Gastroesophageal sphincter (tissue), 4 donors: ENCODE measurements around the gene LLGL1. TPM values are rescaled to one million over a fixed set of nuclear protein-coding genes. Genes with fewer than 3 reads are reported as not detected.

Source experiments
- ATAC-seq: fragments of 150-250 bp; one replicate; pipeline ENCODE4 v1.9.1; 2016; ENCODE audit warnings: mild to moderate bottlenecking, moderate library complexity
- H3K27ac ChIP-seq, 4 donors: fragments of 200-600 bp; sonication (generic) in 3 of 4; 1 replicate in 3 of 4; 2 replicates in 1 of 4; pipeline ENCODE4 v1.5.1; 2016 to 2019
- H3K27me3 ChIP-seq: fragments of 200-600 bp; sonication (generic); one replicate; pipeline ENCODE4 v1.5.1; 2019
- H3K36me3 ChIP-seq, 2 donors: fragments of 200-600 bp; sonication (generic); one replicate each; pipeline ENCODE4 v1.5.1; 2019; ENCODE audit warnings: control low read depth in 1 of 2
- H3K4me1 ChIP-seq, 3 donors: fragments of 200-600 bp; sonication (generic); 1 replicate in 2 of 3; 2 replicates in 1 of 3; pipeline ENCODE4 v1.5.1; 2016 to 2019; ENCODE audit warnings: control low read depth in 2 of 3
- H3K4me3 ChIP-seq, 2 donors: fragments of 200-600 bp; sonication (generic); one replicate each; pipeline ENCODE4 v1.5.1; 2019; ENCODE audit warnings: mild to moderate bottlenecking in 1 of 2, moderate library complexity in 1 of 2
- H3K9me3 ChIP-seq, 3 donors: fragments of 200-600 bp; sonication (generic); one replicate each; pipeline ENCODE4 v1.5.1; 2017 to 2019; ENCODE audit warnings: control low read depth in 2 of 3
- EP300 ChIP-seq: sonication (generic); formaldehyde crosslinking; IDR thresholded peaks from one replicate; pipeline ENCODE4 v1.6.1; 2017; ENCODE audit warnings: antibody characterized with exemption, mild to moderate bottlenecking
- POLR2A ChIP-seq, 2 donors: fragments of 450-650 bp; IDR thresholded peaks; one replicate each; pipeline ENCODE4 v1.6.1; 2017; ENCODE audit warnings: antibody characterized with exemption in 2 of 2, mild to moderate bottlenecking in 2 of 2, moderate library complexity in 1 of 2
- POLR2AphosphoS5 ChIP-seq: sonication (generic); formaldehyde crosslinking; IDR thresholded peaks from one replicate; pipeline ENCODE4 v1.6.1; 2017; ENCODE audit warnings: antibody characterized with exemption
- WGBS, 2 donors: methylation state at CpG; one replicate each; pipeline ENCODE4 v1.1.5; 2018; ENCODE audit warnings: low coverage in 1 of 2; 5-methylcytosine and 5-hydroxymethylcytosine counted together
- total RNA-seq, 4 donors: library from RNA; depleted of rRNA; stranded (reverse); fragments of >200 nt; gene quantifications; one replicate each; pipeline ENCODE4 v1.1.0, GENCODE V29; 2016
- TF ChIP-seq, protein P1 (sequence below), 4 experiments: fragments of 200-600 bp in 2 of 4; fragments of 450-650 bp in 2 of 4; sonication (generic) in 1 of 4; IDR thresholded peaks; one replicate each; pipeline ENCODE4 v1.5.1; 2017 to 2019; ENCODE audit warnings: antibody characterized with exemption in 4 of 4, mild to moderate bottlenecking in 2 of 4, moderate library complexity in 2 of 4

Gene LLGL1
- total RNA-seq, 4 donors from 2014 or later = 16.7 to 31.7 (median 22.1) TPM

DNA sequence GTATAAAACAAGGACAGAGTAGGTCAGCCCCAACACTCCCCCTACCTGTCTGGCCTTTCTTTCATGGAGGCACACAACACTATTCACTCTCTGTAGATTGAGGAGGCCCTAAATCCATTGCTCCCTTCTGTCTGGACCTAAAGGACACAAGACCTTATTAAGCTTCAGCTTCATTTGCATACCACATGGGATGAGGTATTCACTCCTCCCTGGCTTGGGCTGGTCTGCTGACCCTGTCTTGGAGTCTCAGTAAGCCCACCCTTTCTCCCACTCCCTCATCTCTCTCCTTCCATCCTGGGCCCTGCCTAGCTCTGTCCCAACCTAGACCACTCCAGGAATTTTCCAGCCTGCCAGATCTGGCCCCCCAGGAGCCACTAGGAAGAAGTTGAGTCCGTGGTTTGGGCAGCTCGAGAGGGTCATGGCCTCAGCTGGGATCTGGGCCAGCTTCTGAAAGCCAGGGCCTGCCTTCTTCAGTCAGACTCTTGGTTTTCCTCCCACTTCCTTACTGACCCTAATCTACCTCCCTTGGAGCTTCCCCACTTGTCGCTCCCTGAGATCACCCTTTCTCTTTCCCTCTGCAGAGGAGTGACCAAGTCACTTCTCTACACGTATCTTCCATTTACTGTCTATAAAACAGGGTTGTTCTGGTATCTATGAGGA, 6.5 kb upstream of the LLGL1 start:
- Histone ChIP-seq H3K9me3 (no peaks in the 10 kb centered on the region), H3K27ac (peak overlapping the region in 1 of 4 donors; percentile 1), H3K4me1 (peaks cover 0 to 13% (median 6%) of the 10 kb centered on the region in 3 donors), H3K36me3 (no peaks in the 10 kb centered on the region), H3K4me3 (no peak overlapping the region), H3K27me3 (no peaks in the 10 kb centered on the region)
- 6 to 29% methylated on average over 4 of the region's 4 CpGs for WGBS, 2 donors
- no peak for TF ChIP-seq POLR2AphosphoS5
- ATAC-seq = no peak

- TF ChIP-seq, protein P1, sequence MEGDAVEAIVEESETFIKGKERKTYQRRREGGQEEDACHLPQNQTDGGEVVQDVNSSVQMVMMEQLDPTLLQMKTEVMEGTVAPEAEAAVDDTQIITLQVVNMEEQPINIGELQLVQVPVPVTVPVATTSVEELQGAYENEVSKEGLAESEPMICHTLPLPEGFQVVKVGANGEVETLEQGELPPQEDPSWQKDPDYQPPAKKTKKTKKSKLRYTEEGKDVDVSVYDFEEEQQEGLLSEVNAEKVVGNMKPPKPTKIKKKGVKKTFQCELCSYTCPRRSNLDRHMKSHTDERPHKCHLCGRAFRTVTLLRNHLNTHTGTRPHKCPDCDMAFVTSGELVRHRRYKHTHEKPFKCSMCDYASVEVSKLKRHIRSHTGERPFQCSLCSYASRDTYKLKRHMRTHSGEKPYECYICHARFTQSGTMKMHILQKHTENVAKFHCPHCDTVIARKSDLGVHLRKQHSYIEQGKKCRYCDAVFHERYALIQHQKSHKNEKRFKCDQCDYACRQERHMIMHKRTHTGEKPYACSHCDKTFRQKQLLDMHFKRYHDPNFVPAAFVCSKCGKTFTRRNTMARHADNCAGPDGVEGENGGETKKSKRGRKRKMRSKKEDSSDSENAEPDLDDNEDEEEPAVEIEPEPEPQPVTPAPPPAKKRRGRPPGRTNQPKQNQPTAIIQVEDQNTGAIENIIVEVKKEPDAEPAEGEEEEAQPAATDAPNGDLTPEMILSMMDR (IDR thresholded peaks at IDR 0.05) = no peak
- TF ChIP-seq EP300 = no peak
- Histone ChIP-seq H3K36me3 (no peaks in the 10 kb centered on the region), H3K9me3 (no peaks in the 10 kb centered on the region), H3K27me3 (no peaks in the 10 kb centered on the region), H3K27ac (peak overlapping the region in 3 of 4 donors; percentile 66 to 81 (median 76)), H3K4me3 (no peak overlapping the region), H3K4me1 (peaks cover 0 to 42% (median 18%) of the 10 kb centered on the region in 3 donors)
- no peak for ATAC-seq
- 80% methylated on average over 1 of the region's 4 CpGs; no CpG with 5 or more reads in 1 of the 2 donors for WGBS, 2 donors
Observed at GRCh38 chr17:18224053-18224386, 1.4 kb upstream of the LLGL1 start.

DNA sequence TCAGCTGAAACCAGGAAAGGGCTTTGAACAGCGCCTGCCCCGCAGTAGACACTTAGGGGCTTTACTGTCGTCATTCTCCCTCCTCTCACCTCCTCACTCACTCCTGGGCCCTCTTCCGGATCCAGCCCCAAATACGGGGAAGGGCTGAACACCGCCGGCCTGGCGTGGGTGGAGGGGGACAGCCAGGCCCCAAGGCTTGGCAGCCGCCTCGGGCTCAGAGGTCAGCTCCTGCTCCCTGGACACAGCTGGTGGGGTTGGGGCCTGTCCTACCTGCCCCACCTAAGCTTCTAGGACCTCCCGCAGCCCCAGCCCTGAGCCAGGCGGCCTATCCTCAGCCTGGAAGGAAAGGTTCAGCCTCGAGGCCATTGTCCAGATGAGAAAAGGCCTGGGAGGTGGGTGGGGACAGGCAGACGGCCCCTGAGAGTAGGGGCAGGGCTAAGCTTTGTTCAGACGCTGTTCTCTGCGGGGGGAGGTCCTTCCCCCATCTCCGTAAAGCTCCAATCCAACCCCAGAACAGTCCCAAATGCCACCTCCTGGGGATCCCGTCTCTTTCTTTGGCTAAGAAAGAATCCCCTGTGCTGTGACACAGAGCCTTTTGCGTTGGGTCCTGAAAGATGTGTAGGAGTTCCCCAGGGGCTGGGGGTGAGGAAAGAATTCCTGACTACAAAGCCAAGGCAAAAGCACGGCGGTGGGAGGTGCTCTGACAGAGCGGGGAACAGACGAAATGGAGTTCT, 881 bp upstream of the LLGL1 start:
- 10 to 23% methylated on average over 4 to 12 of the region's 23 CpGs for WGBS, 2 donors
- H3K4me1 ChIP-seq = peaks cover 0 to 37% (median 15%) of the 10 kb centered on the region in 3 donors
- H3K9me3 ChIP-seq = no peaks in the 10 kb centered on the region
- peak overlapping the region in 1 of 2 donors; percentile 65 for H3K4me3 ChIP-seq
- H3K36me3 ChIP-seq = no peaks in the 10 kb centered on the region
- peak overlapping the region in 3 of 4 donors; percentile 66 to 81 (median 76) for H3K27ac ChIP-seq
- peak; percentile 35 for ATAC-seq
- TF ChIP-seq, protein P1 (IDR thresholded peaks at IDR 0.05) = no peak
- TF ChIP-seq POLR2AphosphoS5 (no peak), POLR2A (IDR thresholded peaks at IDR 0.05) (no peak), EP300 (no peak)
- H3K27me3 ChIP-seq = no peaks in the 10 kb centered on the region

DNA sequence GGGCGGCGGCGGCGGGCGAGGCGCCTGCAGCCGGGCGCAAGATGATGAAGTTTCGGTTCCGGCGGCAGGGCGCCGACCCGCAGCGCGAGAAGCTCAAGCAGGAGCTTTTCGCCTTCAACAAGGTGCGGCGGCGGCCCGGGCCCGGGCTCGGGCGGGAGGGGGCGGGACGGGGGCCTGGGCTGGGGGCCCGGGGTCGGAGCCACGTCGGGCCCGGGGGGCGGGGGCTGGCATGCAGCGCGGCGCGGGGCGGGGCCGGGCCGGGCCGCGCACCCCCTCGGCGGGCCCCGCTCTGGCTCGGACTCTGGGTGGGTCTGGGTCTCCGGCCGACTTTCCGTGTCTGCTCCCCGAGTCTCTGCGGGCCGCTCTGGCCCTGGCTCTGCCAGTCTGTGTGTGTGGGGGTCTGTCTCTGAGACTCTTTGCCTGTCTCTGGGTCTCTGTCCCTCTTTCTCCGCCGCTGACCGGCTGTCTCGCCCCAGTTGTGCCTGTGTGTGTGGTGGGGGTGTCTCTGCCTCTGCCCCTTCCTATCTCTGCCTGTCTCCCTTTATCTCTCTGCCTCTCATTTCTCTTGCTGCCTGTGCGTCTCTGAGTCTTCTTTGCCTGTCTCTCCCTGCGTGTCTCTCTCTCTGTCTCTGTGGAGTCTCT, 328 bp downstream of the LLGL1 start:
- Histone ChIP-seq H3K27me3 (no peaks in the 10 kb centered on the region), H3K27ac (peak overlapping the region in 3 of 4 donors; percentile 62 to 80 (median 66)), H3K36me3 (no peaks in the 10 kb centered on the region), H3K4me3 (peak overlapping the region; percentile 39 to 65), H3K9me3 (no peaks in the 10 kb centered on the region), H3K4me1 (peaks cover 0 to 37% (median 15%) of the 10 kb centered on the region in 3 donors)
- WGBS, 2 donors = 0% methylated on average over 5 to 11 of the region's 57 CpGs
- ATAC-seq = peak; percentile 17
- TF ChIP-seq, protein P1 (IDR thresholded peaks at IDR 0.05) = no peak
- TF ChIP-seq EP300 = no peak
- TF ChIP-seq POLR2A (IDR thresholded peaks at IDR 0.05) = no peak
- TF ChIP-seq POLR2AphosphoS5 = no peak

DNA sequence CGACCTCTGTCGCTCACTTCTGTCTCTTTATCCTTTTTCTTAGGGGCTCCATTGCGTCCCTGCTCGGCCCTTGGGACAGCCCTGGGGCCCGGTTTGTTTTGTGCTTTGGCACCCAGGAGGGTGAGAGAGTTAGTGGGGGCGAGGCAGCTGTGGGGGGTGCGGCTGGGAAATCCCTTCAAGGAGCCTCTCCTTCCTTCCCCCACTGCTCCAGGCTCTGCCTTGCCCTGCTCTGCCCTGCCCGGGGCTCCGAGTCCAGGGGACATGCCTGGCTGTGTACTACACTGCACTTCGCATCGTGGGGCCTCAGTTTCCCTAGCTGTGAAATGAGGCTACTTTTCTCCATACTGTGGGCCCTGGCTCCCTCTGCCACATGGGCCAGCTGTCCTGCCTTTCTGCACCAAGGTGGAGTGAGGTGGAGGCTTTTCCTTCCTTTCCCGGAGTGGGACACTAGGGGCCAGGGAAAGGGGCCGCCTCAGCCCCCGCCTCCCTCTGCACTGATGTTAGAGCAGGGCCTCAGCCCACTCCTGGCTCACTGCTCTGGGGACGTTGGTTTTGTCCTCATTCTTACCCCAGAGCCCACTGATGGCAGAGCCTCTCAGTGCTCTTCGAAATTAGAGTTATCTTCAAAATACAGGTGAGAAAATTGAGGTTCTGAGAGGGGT, 980 bp downstream of the LLGL1 start:
- Histone ChIP-seq H3K4me1 (peaks cover 0 to 37% (median 15%) of the 10 kb centered on the region in 3 donors), H3K36me3 (no peaks in the 10 kb centered on the region), H3K9me3 (no peaks in the 10 kb centered on the region), H3K4me3 (peak overlapping the region; percentile 39 to 65), H3K27me3 (no peaks in the 10 kb centered on the region), H3K27ac (peak overlapping the region in 2 of 4 donors; percentile 62 to 66)
- TF ChIP-seq, protein P1 (IDR thresholded peaks at IDR 0.05) = no peak
- no peak for TF ChIP-seq POLR2A (IDR thresholded peaks at IDR 0.05)
- TF ChIP-seq POLR2AphosphoS5 = no peak
- no peak for TF ChIP-seq EP300
- 13 to 58% methylated on average over 3 to 11 of the region's 16 CpGs for WGBS, 2 donors
- no peak for ATAC-seq
